HepG2 (cell line): ENCODE measurements around the gene MLYCD. TPM values are rescaled to one million over a fixed set of nuclear protein-coding genes. Genes with fewer than 3 reads are reported as not detected.
A peak's percentile ranks its signal among the peaks of the same experiment; 100 is the strongest.

Experiments
- AHR ChIP-seq: IDR thresholded peaks from 2 replicates; pipeline ENCODE4 v1.6.1; 2018; ENCODE audit warnings: missing genetic modification reagents, missing compliant biosample characterization
- ATF4 ChIP-seq, 2 experiments: fragments of 450-650 bp in 1 of 2; sonication (generic) in 1 of 2; formaldehyde crosslinking; IDR thresholded peaks; 2 replicates each; pipeline versions ENCODE4 v1.5.0 to v1.8.0; 2020 to 2022; ENCODE audit warnings: mild to moderate bottlenecking in 1 of 2, missing genetic modification reagents in 1 of 2
- DPF2 ChIP-seq: sonication (generic); formaldehyde crosslinking; IDR thresholded peaks from 2 replicates; pipeline ENCODE4 v1.4.0; 2020; ENCODE audit warnings: mild to moderate bottlenecking, low read depth, missing genetic modification reagents, borderline replicate concordance
- E2F2 ChIP-seq: sonication (generic); formaldehyde crosslinking; IDR thresholded peaks from 2 replicates; pipeline ENCODE4 v1.4.0; 2020; ENCODE audit warnings: missing genetic modification reagents, borderline replicate concordance
- GATAD2A ChIP-seq: IDR thresholded peaks from 2 replicates; pipeline ENCODE4 v1.6.1; 2016
- GTF2F1 ChIP-seq: fragments of 150-350 bp; IDR thresholded peaks from 2 replicates; pipeline ENCODE4 v1.6.1; 2014; ENCODE audit warnings: low read length
- HDAC1 ChIP-seq: sonication (generic); formaldehyde crosslinking; IDR thresholded peaks from 2 replicates; pipeline ENCODE4 v1.5.1; 2020; ENCODE audit warnings: mild to moderate bottlenecking, missing genetic modification reagents
- HNRNPUL1 ChIP-seq: fragments of 200-400 bp; formaldehyde crosslinking; IDR thresholded peaks from 2 replicates; pipeline ENCODE4 v1.6.1; 2017; ENCODE audit warnings: low read depth, mild to moderate bottlenecking, low read length, moderate library complexity
- KAT2B ChIP-seq: fragments of 150-350 bp; IDR thresholded peaks from 2 replicates; pipeline ENCODE4 v1.6.1; 2014; ENCODE audit warnings: low read depth, low read length, borderline replicate concordance
- NRL ChIP-seq: sonication (generic); formaldehyde crosslinking; IDR thresholded peaks from 2 replicates; pipeline ENCODE4 v1.5.0; 2020; ENCODE audit warnings: missing genetic modification reagents, mild to moderate bottlenecking, moderate library complexity, borderline replicate concordance
- POGK ChIP-seq: sonication (generic); formaldehyde crosslinking; conservative IDR thresholded peaks from 2 replicates; pipeline ENCODE4 v1.8.0; 2022; ENCODE audit warnings: mild to moderate bottlenecking, moderate library complexity, missing genetic modification reagents
- RXRB ChIP-seq: IDR thresholded peaks from 2 replicates; pipeline ENCODE4 v1.6.1; 2016; ENCODE audit warnings: borderline replicate concordance, missing genetic modification reagents, missing compliant biosample characterization
- TCF7L2 ChIP-seq: IDR thresholded peaks from 2 replicates; pipeline ENCODE4 v1.6.1; 2011; ENCODE audit warnings: mild to moderate bottlenecking, low read depth, low read length, moderate library complexity
- ZBTB34 ChIP-seq: sonication (generic); formaldehyde crosslinking; IDR thresholded peaks from 2 replicates; pipeline ENCODE4 v1.8.0; 2022; ENCODE audit warnings: mild to moderate bottlenecking, missing genetic modification reagents
- ZC3H4 ChIP-seq: sonication (generic); formaldehyde crosslinking; IDR thresholded peaks from 2 replicates; pipeline ENCODE4 v1.4.0; 2020; ENCODE audit warnings: missing genetic modification reagents, borderline replicate concordance
- ZNF124 ChIP-seq: sonication (generic); formaldehyde crosslinking; IDR thresholded peaks from 2 replicates; pipeline ENCODE4 v1.4.0; 2020; ENCODE audit warnings: missing genetic modification reagents
- ZNF292 ChIP-seq: sonication (generic); formaldehyde crosslinking; IDR thresholded peaks from 2 replicates; pipeline ENCODE4 v1.8.1; 2022; ENCODE audit warnings: mild to moderate bottlenecking, low read depth, missing genetic modification reagents, borderline replicate concordance
- ZNF446 ChIP-seq: sonication (generic); formaldehyde crosslinking; IDR thresholded peaks from 2 replicates; pipeline ENCODE4 v1.5.0; 2020; ENCODE audit warnings: mild to moderate bottlenecking, missing genetic modification reagents
- ZNF597 ChIP-seq: sonication (generic); formaldehyde crosslinking; IDR thresholded peaks from 2 replicates; pipeline ENCODE4 v1.5.0; 2020; ENCODE audit warnings: missing genetic modification reagents
- ZNF652 ChIP-seq: IDR thresholded peaks from 2 replicates; pipeline ENCODE4 v1.6.1; 2016; ENCODE audit warnings: low read depth, borderline replicate concordance
- ZNF782 ChIP-seq: sonication (generic); formaldehyde crosslinking; IDR thresholded peaks from 2 replicates; pipeline ENCODE4 v1.4.0; 2020; ENCODE audit warnings: missing genetic modification reagents, mild to moderate bottlenecking, borderline replicate concordance
- ZNF891 ChIP-seq: sonication (generic); formaldehyde crosslinking; IDR thresholded peaks from 2 replicates; pipeline ENCODE4 v1.5.0; 2020; ENCODE audit warnings: mild to moderate bottlenecking, missing genetic modification reagents
- polyA plus RNA-seq, 8 experiments: library from polyadenylated mRNA; depleted of rRNA in 3 of 8; stranded (reverse) in 7 of 8; unstranded in 1 of 8; fragments of >200 nt; fragmentation: Illumina TruSeq in 4 of 8; extraction: Trizol in 4 of 8; gene quantifications; 2 replicates each; pipeline versions ENCODE4 v1.2.1 to v1.2.3, GENCODE V29; 2011 to 2016; ENCODE audit warnings: low read depth in 4 of 8, missing spikeins in 1 of 8, mixed read lengths in 1 of 8; ENCODE audit not compliant: insufficient read depth in 1 of 8
- total RNA-seq, 5 experiments: library from RNA; depleted of rRNA; stranded (reverse); fragments of >200 nt; fragmentation: Illumina TruSeq; extraction: Trizol; gene quantifications; 2 replicates each; pipeline ENCODE4 v1.2.3, GENCODE V29; 2016; ENCODE audit warnings: low read depth in 1 of 5

The MLYCD gene
- total and polyA plus RNA-seq, 2 of the 13 experiments (the other 11 are each of a cell fraction or from before 2014, with no cell fraction given): 1.8 to 4.0 TPM

- TF ChIP-seq NRL (CRISPR knock-in tag) (0 out of 2 replicates have a peak, but pooled peaks have one; percentile 38), ZNF124 (no peak), GTF2F1 (no peak), ZNF891 (CRISPR knock-in tag) (no peak; the same call in 1 of the 2 replicates), ZNF652 (CRISPR knock-in tag) (no peak), POGK (0 out of 2 replicates have a peak, but pooled peaks have one; percentile 40), ZNF597 (no peak), AHR (CRISPR knock-in tag) (no peak), RXRB (CRISPR knock-in tag) (peak; percentile 56; the same call in 1 of the 2 replicates), TCF7L2 (no peak), ATF4 (CRISPR knock-in tag; IDR thresholded peaks at IDR 0.05) (no peak), HDAC1 (CRISPR knock-in tag) (peak; percentile 58), ZC3H4 (no peak), HNRNPUL1 (no peak), KAT2B (no peak), GATAD2A (CRISPR knock-in tag) (no peak), ZBTB34 (CRISPR knock-in tag) (peak; percentile 22; the same call in 1 of the 2 replicates), ZNF782 (CRISPR knock-in tag) (no peak), ZNF292 (CRISPR knock-in tag) (peak; percentile 73), ZNF446 (CRISPR knock-in tag) (no peak), E2F2 (CRISPR knock-in tag) (no peak), DPF2 (CRISPR knock-in tag) (no peak)
Measured at GRCh38 chr16:83937922-83938885, 39.3 kb downstream of the MLYCD start (continued).
